ENCODE data around the gene OTUD4. TPM values are rescaled to one million over a fixed set of nuclear protein-coding genes. Genes with fewer than 3 reads are reported as not detected.

The OTUD4 gene
- total and polyA plus RNA-seq, 9 of the 15 experiments (the other 6 are each of a cell fraction or from before 2014, with no cell fraction given), result 4.2 to 29.0 (median 24.8) TPM

GRCh38 chr4:145179281-145179860 is 1.0 kb downstream of the OTUD4 start (continued):
- TF ChIP-seq KLF16 (IDR thresholded peaks at IDR 0.05), result 0 out of 2 replicates have a peak, but pooled peaks have one; percentile 31
- TF ChIP-seq BCLAF1 (IDR thresholded peaks at IDR 0.05; ENCODE audit: borderline replicate concordance in 1 of 2, control insufficient read depth in 1 of 2, low read depth in 2 of 2, low read length in 1 of 2), result peak in 1 of 2 experiments; percentile 32; a peak in 1 of 4 replicates
- TF ChIP-seq ZNF444 (CRISPR knock-in tag; IDR thresholded peaks at IDR 0.05), result no peak
- no peak for TF ChIP-seq TOE1 (IDR thresholded peaks at IDR 0.05; ENCODE audit: borderline replicate concordance)
- TF ChIP-seq TOE1 (CRISPR knock-in tag; IDR thresholded peaks at IDR 0.05; ENCODE audit: borderline replicate concordance, low read depth), result no peak
- no peak for TF ChIP-seq ZNF280A (IDR thresholded peaks at IDR 0.05; ENCODE audit: low read depth, partially characterized antibody)
- TF ChIP-seq YY1 (IDR thresholded peaks at IDR 0.05; ENCODE audit: borderline replicate concordance in 1 of 3, control insufficient read depth in 1 of 3, extremely low read depth in 1 of 3, insufficient read depth in 3 of 3, insufficient read length in 1 of 3, insufficient replicate concordance in 2 of 3, low read depth in 1 of 3, low read length in 2 of 3), result peak in 2 of 3 experiments; percentile 62 to 72
- no peak for TF ChIP-seq FOXK1 (CRISPR knock-in tag; IDR thresholded peaks at IDR 0.05; ENCODE audit: borderline replicate concordance)
- TF ChIP-seq ZBTB40 (IDR thresholded peaks at IDR 0.05), result no peak
- no peak for TF ChIP-seq ZBTB40 (CRISPR knock-in tag; IDR thresholded peaks at IDR 0.05)
- TF ChIP-seq ZNF589 (CRISPR knock-in tag; IDR thresholded peaks at IDR 0.05; ENCODE audit: low read depth), result 0 out of 2 replicates have a peak, but pooled peaks have one; percentile 71
- TF ChIP-seq TCF7L2 (IDR thresholded peaks at IDR 0.05; ENCODE audit: low read depth, low read length), result no peak

All from K562 (cell line).